B cell (primary cell): ENCODE results near the gene CA7. TPM values are rescaled to one million over a fixed set of nuclear protein-coding genes. Genes with fewer than 3 reads are reported as not detected.

Experiments used
- ATAC-seq: fragments of 200-7000 bp; cut with Tn5 transposase; one replicate; pipeline ENCODE4 v1.10.0; 2021; ENCODE audit warnings: low read depth, mild to moderate bottlenecking, moderate number of reproducible peaks, moderate library complexity
- CTCF ChIA-PET: fragments of 350-600 bp; sonication (Branson Sonifier 250); formaldehyde crosslinking; loops from one replicate; lab custom pipeline; 2021; ENCODE audit warnings: antibody characterized with exemption, inconsistent platforms; lab: Charles Lee
- POLR2A ChIA-PET: fragments of 350-600 bp; sonication (Branson Sonifier 250); formaldehyde crosslinking; loops from one replicate; lab custom pipeline; 2021; ENCODE audit warnings: antibody characterized with exemption; lab: Charles Lee
- DNase-seq: peaks from one replicate; pipeline ENCODE4 v3.0.0; 2013
- H2AFZ ChIP-seq: 2 replicates; pipeline ENCODE4 v1.6.1; 2012; ENCODE audit warnings: mild to moderate bottlenecking, low read depth, low read length; ENCODE audit not compliant: insufficient read depth, poor library complexity, severe bottlenecking
- H3K27ac ChIP-seq, 2 donors: 1 replicate in 1 of 2; 2 replicates in 1 of 2; pipeline ENCODE4 v1.5.1; 2012 to 2013; ENCODE audit warnings: low read length in 2 of 2, mild to moderate bottlenecking in 2 of 2, moderate library complexity in 1 of 2
- H3K27me3 ChIP-seq, 4 experiments: fragments of 200-600 bp in 1 of 4; sonication (generic) in 1 of 4; replicated peaks in 1 of 4; 1 replicate in 2 of 4; 2 replicates in 2 of 4; pipeline versions ENCODE4 v1.6.1 to v1.7.0; 2013 to 2016; ENCODE audit warnings: low read length in 3 of 4, mild to moderate bottlenecking in 2 of 4, mixed read lengths in 1 of 4, moderate library complexity in 1 of 4; ENCODE audit not compliant: insufficient read depth in 4 of 4, control insufficient read depth in 3 of 4; ENCODE audit errors: control extremely low read depth in 1 of 4
- H3K36me3 ChIP-seq, 2 experiments: replicated peaks in 1 of 2; 1 replicate in 1 of 2; 2 replicates in 1 of 2; pipeline versions ENCODE4 v1.6.1 to v1.7.1; 2013; ENCODE audit warnings: low read length in 1 of 2; ENCODE audit not compliant: insufficient read depth in 2 of 2, control insufficient read depth in 1 of 2; ENCODE audit errors: control extremely low read depth in 1 of 2, extremely low read depth in 1 of 2
- H3K4me1 ChIP-seq, 2 donors: fragments of 200-600 bp in 1 of 2; sonication (generic) in 1 of 2; 1 replicate in 1 of 2; 2 replicates in 1 of 2; pipeline versions ENCODE4 v1.5.1 to v1.6.1; 2013 to 2017; ENCODE audit warnings: low read length in 2 of 2; ENCODE audit not compliant: control insufficient read depth in 2 of 2, insufficient read depth in 2 of 2
- H3K4me2 ChIP-seq: replicated peaks from 2 replicates; pipeline ENCODE3; 2012; ENCODE audit warnings: mild to moderate bottlenecking, low read depth, low read length; ENCODE audit not compliant: poor library complexity, severe bottlenecking
- H3K4me3 ChIP-seq, 5 experiments: fragments of 200-600 bp in 1 of 5; sonication (generic) in 1 of 5; 1 replicate in 3 of 5; 2 replicates in 2 of 5; pipeline versions ENCODE4 v1.5.1 to v1.7.0; 2011 to 2016; ENCODE audit warnings: low read length in 4 of 5, mild to moderate bottlenecking in 4 of 5, low read depth in 2 of 5, control low read depth in 1 of 5, moderate library complexity in 1 of 5; ENCODE audit not compliant: insufficient read depth in 1 of 5; ENCODE audit errors: control extremely low read depth in 1 of 5, extremely low read depth in 1 of 5
- H3K79me2 ChIP-seq: fragments of 200-600 bp; sonication (generic); one replicate; pipeline ENCODE4 v1.6.0; 2016; ENCODE audit warnings: low read length; ENCODE audit not compliant: control insufficient read depth, insufficient read depth
- H3K9ac ChIP-seq: fragments of 200-600 bp; sonication (generic); 2 replicates; pipeline ENCODE4 v1.6.1; 2017; ENCODE audit warnings: mild to moderate bottlenecking, low read length, moderate library complexity
- H3K9me3 ChIP-seq, 3 donors: one replicate each; pipeline versions ENCODE4 v1.6.1 to v1.7.1; 2013; ENCODE audit warnings: low read length in 2 of 3; ENCODE audit not compliant: control insufficient read depth in 2 of 3, insufficient read depth in 1 of 3; ENCODE audit errors: control extremely low read depth in 1 of 3
- H4K20me1 ChIP-seq: 2 replicates; pipeline ENCODE4 v1.6.0; 2012; ENCODE audit warnings: mild to moderate bottlenecking, low read length; ENCODE audit not compliant: insufficient read depth, control insufficient read depth, poor library complexity, severe bottlenecking
- H3K27ac Mint-ChIP-seq: one replicate; pipeline ENCODE4 v1.8.0; 2021; ENCODE audit warnings: mixed read lengths
- H3K27me3 Mint-ChIP-seq: one replicate; pipeline ENCODE4 v1.8.0; 2021; ENCODE audit warnings: mixed read lengths
- H3K4me1 Mint-ChIP-seq: one replicate; pipeline ENCODE4 v1.8.0; 2021; ENCODE audit warnings: mixed read lengths
- H3K4me3 Mint-ChIP-seq: one replicate; pipeline ENCODE4 v1.8.0; 2021; ENCODE audit warnings: mixed read lengths
- H3K9me3 Mint-ChIP-seq: one replicate; pipeline ENCODE4 v1.8.0; 2022; ENCODE audit warnings: mixed read lengths; ENCODE audit not compliant: insufficient read depth
- CTCF ChIP-seq: fragments of 200-600 bp; IDR thresholded peaks from one replicate; pipeline ENCODE4 v1.8.0; 2022; ENCODE audit warnings: antibody characterized with exemption, mild to moderate bottlenecking
- EZH2 ChIP-seq: IDR thresholded peaks from 2 replicates; pipeline ENCODE4 v1.6.1; 2012; ENCODE audit warnings: borderline replicate concordance, low read depth, mild to moderate bottlenecking, moderate library complexity, low read length; ENCODE audit not compliant: insufficient read depth, poor library complexity, severe bottlenecking
- WGBS: methylation state at CpG from one replicate; pipeline ENCODE4 v1.1.5; 2013; ENCODE audit warnings: missing lambda C conversion rate; ENCODE audit not compliant: insufficient coverage; 5-methylcytosine and 5-hydroxymethylcytosine counted together
- intact Hi-C: fragments of 100-400 bp; cut with micrococcal nuclease; formaldehyde crosslinking; loops from one replicate; pipeline ENCODE4 v1.10.0; 2022
- polyA plus RNA-seq: library from polyadenylated mRNA; depleted of rRNA; stranded (reverse); fragments of >200 nt; gene quantifications from 2 replicates; pipeline ENCODE4 v1.2.3, GENCODE V29; 2012
- total RNA-seq, 2 donors: library from RNA; stranded (reverse); fragments of 120-200 nt in 1 of 2; gene quantifications; 1 replicate in 1 of 2; 2 replicates in 1 of 2; pipeline versions ENCODE4 v1.2.3 to v1.2.4, GENCODE V29; 2013 to 2022

Gene CA7
- total and polyA plus RNA-seq, 2 donors (not counting 1 experiment from before 2014, with no cell fraction given) = not detected

GRCh38 chr16:66858740-66859396 is 14.7 kb downstream of the CA7 start:
- H4K20me1 ChIP-seq = no peaks in the 10 kb centered on the region
- intact Hi-C loops = no loop called here
- no peaks in the 10 kb centered on the region for H3K27me3 ChIP-seq
- H3K27me3 Mint-ChIP-seq = no peaks in the 10 kb centered on the region
- no peak overlapping the region for H3K27ac ChIP-seq
- no peaks in the 10 kb centered on the region for H3K36me3 ChIP-seq
- H3K4me3 Mint-ChIP-seq = no peak overlapping the region
- no peaks in the 10 kb centered on the region for H3K4me1 Mint-ChIP-seq
- no peaks in the 10 kb centered on the region for H3K4me1 ChIP-seq
- no peak overlapping the region for H3K9ac ChIP-seq
- no peaks in the 10 kb centered on the region for H3K9me3 ChIP-seq
- no peaks in the 10 kb centered on the region for H3K79me2 ChIP-seq
- H3K4me2 ChIP-seq = no peak overlapping the region
- no peak for DNase-seq
- no peak for TF ChIP-seq EZH2
- no peak for TF ChIP-seq CTCF
- ChIA-PET POLR2A (no interaction called here), CTCF (interaction anchor here (1.1 to 4.7 kb wide), 2 partner anchors 9 to 14 kb away, joined by 4 to 29 read pairs; no protein-coding TSS in a partner anchor)
- no peak overlapping the region for H2AFZ ChIP-seq
- H3K9me3 Mint-ChIP-seq = no peaks in the 10 kb centered on the region
- 77% methylated on average over 3 of the region's 4 CpGs for WGBS
- no peak for ATAC-seq
- H3K27ac Mint-ChIP-seq = no peak overlapping the region
- no peak overlapping the region for H3K4me3 ChIP-seq

GRCh38 chr16:66859397-66860068 is 15.3 kb downstream of the CA7 start:
- 100% methylated on average over 3 of the region's 3 CpGs for WGBS
- no peaks in the 10 kb centered on the region for H4K20me1 ChIP-seq
- no peaks in the 10 kb centered on the region for H3K27me3 Mint-ChIP-seq
- H3K4me3 ChIP-seq = no peak overlapping the region
- H3K27ac ChIP-seq = no peak overlapping the region
- H3K36me3 ChIP-seq = no peaks in the 10 kb centered on the region
- no peak for TF ChIP-seq EZH2
- no peak for TF ChIP-seq CTCF
- H3K27me3 ChIP-seq = no peaks in the 10 kb centered on the region
- no peaks in the 10 kb centered on the region for H3K9me3 Mint-ChIP-seq
- DNase-seq = no peak
- no peaks in the 10 kb centered on the region for H3K4me1 Mint-ChIP-seq
- no peak overlapping the region for H3K9ac ChIP-seq
- H3K4me3 Mint-ChIP-seq = no peak overlapping the region
- no peak overlapping the region for H2AFZ ChIP-seq
- H3K9me3 ChIP-seq = no peaks in the 10 kb centered on the region
- intact Hi-C loops = no loop called here
- CTCF ChIA-PET = interaction anchor here (1.1 to 4.7 kb wide), 4 partner anchors 8 to 453 kb away, joined by 3 to 29 read pairs (median 6); partner anchors contain the start of gene NAE1
- ATAC-seq = no peak
- no peaks in the 10 kb centered on the region for H3K4me1 ChIP-seq
- H3K79me2 ChIP-seq = no peaks in the 10 kb centered on the region
- no peak overlapping the region for H3K4me2 ChIP-seq
- no peak overlapping the region for H3K27ac Mint-ChIP-seq
- POLR2A ChIA-PET = no interaction called here
